K562 (cell line): ENCODE measurements around the gene CFAP73. TPM values are rescaled to one million over a fixed set of nuclear protein-coding genes. Genes with fewer than 3 reads are reported as not detected.

ENCODE experiments used
- ATAC-seq: fragments of 200-7000 bp; cut with Tn5 transposase; 3 replicates; pipeline ENCODE4 v1.9.1; 2020; ENCODE audit warnings: moderate library complexity
- BruUV-seq: library from RNA; stranded (reverse); fragments of 400-500 nt; replicated peaks from 2 replicates; lab custom pipeline; 2021; lab: Mats Ljungman, UMichigan
- CTCF ChIA-PET: fragments of 300-600 bp; formaldehyde crosslinking; extraction: SDS; loops from one replicate; lab custom pipeline; 2021; ENCODE audit warnings: low intra/inter-chr PET ratio; lab: Yijun Ruan, JAX
- POLR2A ChIA-PET: fragments of 300-600, 350-650 bp; sonication (Branson Sonifier 250); formaldehyde crosslinking; extraction: SDS; loops from one replicate; lab custom pipeline; 2021; ENCODE audit warnings: antibody characterized with exemption, inconsistent platforms; lab: Yijun Ruan, JAX
- DNase-seq, 4 experiments: peaks; one replicate each; pipeline versions ENCODE4 v3.0.0 to v3.0.0-alpha.2; 2011 to 2018; ENCODE audit warnings: low spot score in 3 of 4, mixed read lengths in 3 of 4; ENCODE audit errors: extremely low read depth in 1 of 4
- FAIRE-seq: peaks from 2 replicates; lab custom pipeline; 2011; peaks lifted over from hg19 to GRCh38; lab: Jason Lieb, UNC
- H2AFZ ChIP-seq: 2 replicates; pipeline ENCODE4 v1.6.0; 2011; ENCODE audit warnings: low read depth, low read length, control low read depth, inconsistent platforms
- H3K27ac ChIP-seq: fragments of 200-600 bp; 3 replicates; pipeline ENCODE4 v1.8.0; 2011; ENCODE audit warnings: low read depth, mild to moderate bottlenecking, control low read depth, inconsistent platforms, low read length, moderate library complexity, mixed read lengths; ENCODE audit errors: extremely low read depth
- H3K27me3 ChIP-seq, 2 experiments: fragments of 300-600 bp in 1 of 2; 2 replicates in 1 of 2; 3 replicates in 1 of 2; pipeline versions ENCODE4 v1.6.0 to v1.8.0; 2011; ENCODE audit warnings: inconsistent platforms in 2 of 2, low read length in 2 of 2, mild to moderate bottlenecking in 1 of 2, mixed read lengths in 1 of 2, moderate library complexity in 1 of 2; ENCODE audit not compliant: control insufficient read depth in 2 of 2, insufficient read depth in 2 of 2
- H3K36me3 ChIP-seq: fragments of 300-600 bp; 3 replicates; pipeline ENCODE4 v1.8.0; 2011; ENCODE audit warnings: mild to moderate bottlenecking, low read length, inconsistent platforms; ENCODE audit not compliant: control insufficient read depth, insufficient read depth
- H3K4me1 ChIP-seq, 2 experiments: fragments of 200-600 bp in 1 of 2; replicated peaks in 1 of 2; 2 replicates in 1 of 2; 3 replicates in 1 of 2; pipeline versions ENCODE4 v1.5.1 to v1.8.0; 2011; ENCODE audit warnings: inconsistent platforms in 2 of 2, low read length in 2 of 2, mild to moderate bottlenecking in 1 of 2, mixed read lengths in 1 of 2, moderate library complexity in 1 of 2; ENCODE audit not compliant: control insufficient read depth in 2 of 2, insufficient read depth in 2 of 2
- H3K4me2 ChIP-seq: 2 replicates; pipeline ENCODE4 v1.6.1; 2011; ENCODE audit warnings: low read length, control low read depth, inconsistent platforms, mixed read lengths; ENCODE audit not compliant: insufficient read depth
- H3K4me3 ChIP-seq: fragments of 200-600 bp; sonication (generic), shearing (Covaris generic); 2 replicates; pipeline ENCODE4 v1.5.1; 2016; ENCODE audit warnings: control low read depth, inconsistent platforms
- H3K79me2 ChIP-seq: fragments of 200-600 bp; 3 replicates; pipeline ENCODE4 v1.8.0; 2011; ENCODE audit warnings: low read length, inconsistent platforms; ENCODE audit not compliant: control insufficient read depth, insufficient read depth
- H3K9ac ChIP-seq, 2 experiments: 2 replicates each; pipeline versions ENCODE4 v1.6.0 to v1.6.1; 2011; ENCODE audit warnings: low read depth in 2 of 2, low read length in 2 of 2, control low read depth in 1 of 2, inconsistent platforms in 1 of 2, mild to moderate bottlenecking in 1 of 2, mixed read lengths in 1 of 2; ENCODE audit not compliant: insufficient read depth in 1 of 2
- H3K9me1 ChIP-seq: one replicate; pipeline ENCODE4 v1.6.0; 2011; ENCODE audit warnings: inconsistent platforms, mild to moderate bottlenecking, low read length, moderate library complexity; ENCODE audit not compliant: control insufficient read depth, insufficient read depth
- H3K9me3 ChIP-seq: replicated peaks from 2 replicates; pipeline ENCODE4 v1.5.1; 2011; ENCODE audit warnings: low read depth, low read length, inconsistent platforms; ENCODE audit not compliant: control insufficient read depth, insufficient read depth
- H4K20me1 ChIP-seq: replicated peaks from 2 replicates; pipeline ENCODE4 v1.6.1; 2011; ENCODE audit warnings: low read length, inconsistent platforms, mixed read lengths; ENCODE audit not compliant: control insufficient read depth, insufficient read depth
- POLR2G ChIP-seq: fragments of 200-400 bp; formaldehyde crosslinking; IDR thresholded peaks from 2 replicates; pipeline ENCODE4 v1.6.1; 2017; ENCODE audit warnings: low read depth, mild to moderate bottlenecking, antibody characterized with exemption, low read length, moderate library complexity
- POLR2H ChIP-seq: IDR thresholded peaks from 2 replicates; pipeline ENCODE4 v1.6.1; 2016; ENCODE audit warnings: missing genetic modification characterization, low read depth, mild to moderate bottlenecking, control low read depth, missing compliant biosample characterization, moderate library complexity
- RBFOX2 ChIP-seq: fragments of 200-400 bp; formaldehyde crosslinking; IDR thresholded peaks from 2 replicates; pipeline ENCODE4 v1.6.1; 2017; ENCODE audit warnings: low read depth, mild to moderate bottlenecking, low read length, moderate library complexity
- SRSF7 ChIP-seq: fragments of 200-400 bp; formaldehyde crosslinking; optimal IDR thresholded peaks from 2 replicates; pipeline ENCODE3; 2017; ENCODE audit warnings: mild to moderate bottlenecking, low read depth, low read length
- WGBS: fragments of 100-300 bp; shearing (Covaris generic); methylation state at CpG from one replicate; pipeline ENCODE4 v1.1.6; 2016; ENCODE audit warnings: low coverage, mixed read lengths; ENCODE audit not compliant: insufficient coverage; ENCODE audit errors: missing lambda C conversion rate; 5-methylcytosine and 5-hydroxymethylcytosine counted together
- in situ Hi-C: fragments of 300-500 bp; cut with MboI; formaldehyde crosslinking; loops from 4 replicates; pipeline ENCODE4 v1.15.0; 2018; ENCODE audit warnings: inconsistent platforms, mixed read lengths
- intact Hi-C: fragments of 100-400 bp; cut with micrococcal nuclease; formaldehyde crosslinking; loops from 2 replicates; pipeline ENCODE4 v1.14.2; 2022
- polyA plus RNA-seq, 8 experiments: library from polyadenylated mRNA; depleted of rRNA in 4 of 8; stranded (reverse) in 5 of 8; unstranded in 3 of 8; fragments of >200 nt; fragmentation: Nextera tagmentation in 2 of 8; fragmentation: Illumina TruSeq in 1 of 8; extraction: Ambion mirVana in 2 of 8; extraction: Trizol in 1 of 8; gene quantifications; 2 replicates each; pipeline versions ENCODE4 v1.2.1 to v1.2.3, GENCODE V29; 2011 to 2014; ENCODE audit warnings: inconsistent platforms in 1 of 8, missing spikeins in 1 of 8
- total RNA-seq, 7 experiments: library from RNA; depleted of rRNA in 6 of 7; stranded (reverse); fragments of >200 nt in 6 of 7; fragmentation: Illumina TruSeq in 2 of 7; extraction: Trizol in 2 of 7; gene quantifications; 2 replicates each; pipeline versions ENCODE4 v1.2.1 to v1.2.3, GENCODE V29; 2011 to 2021; ENCODE audit warnings: low replicate concordance in 1 of 7

The CFAP73 gene
- total and polyA plus RNA-seq, 9 of the 15 experiments (the other 6 are each of a cell fraction or from before 2014, with no cell fraction given), result not detected

- Histone ChIP-seq H3K4me1 (peaks cover 9 to 41% of the 10 kb centered on the region in 2 experiments), H3K4me3 (no peak overlapping the region), H3K79me2 (no peaks in the 10 kb centered on the region), H3K9me3 (no peaks in the 10 kb centered on the region), H4K20me1 (peaks cover 15% of the 10 kb centered on the region), H3K27me3 (no peaks in the 10 kb centered on the region)
- CTCF ChIA-PET, result no interaction called here
- POLR2A ChIA-PET, result interaction anchor here (0.6 to 0.8 kb wide), 3 partner anchors 9 to 166 kb away, joined by 3 to 4 read pairs (median 4); no protein-coding TSS in a partner anchor
- DNase-seq, result no peak
- in situ Hi-C loops, result no loop called here
- BruUV-seq, result no TSS peak
- TF ChIP-seq POLR2H (no peak), RBFOX2 (peak; percentile 46)
- TF ChIP-seq, all 486 proteins: peak for 1
- ATAC-seq (no peak), FAIRE-seq (no peak)
- no peak overlapping the region for H3K4me2 ChIP-seq
- peaks cover 90% of the 10 kb centered on the region for H3K36me3 ChIP-seq
- peaks cover 4% of the 10 kb centered on the region for H3K9me1 ChIP-seq
- WGBS, result 95% methylated on average over 29 of the region's 32 CpGs
- H2AFZ ChIP-seq, result no peak overlapping the region
- H3K27ac ChIP-seq, result no peak overlapping the region
- intact Hi-C loops, result no loop called here
- H3K9ac ChIP-seq, result peak overlapping the region in 1 of 2 experiments; percentile 47; a peak in 1 of 4 replicates
Observed at GRCh38 chr12:113165521-113166450, 16.3 kb downstream of the CFAP73 start.

GRCh38 chr12:113167868-113168267 is 18.3 kb downstream of the CFAP73 start:
- peak; percentile 38; the same call in 1 of the 2 replicates for TF ChIP-seq POLR2G
- TF ChIP-seq SRSF7, result no peak
- H3K4me1 ChIP-seq, result peaks cover 0 to 23% of the 10 kb centered on the region in 2 experiments; a peak in 1 of 5 replicates
- DNase-seq (no peak), FAIRE-seq (no peak), ATAC-seq (no peak)
- H3K4me2 ChIP-seq, result no peak overlapping the region
- H3K27ac ChIP-seq, result no peak overlapping the region
- no peak overlapping the region for H3K4me3 ChIP-seq
- CTCF ChIA-PET, result interaction anchor here (0.6 kb wide), 2 partner anchors 138 to 910 kb away, joined by 4 read pairs; no protein-coding TSS in a partner anchor
- POLR2A ChIA-PET, result interaction anchor here (1.0 kb wide), 1 partner anchor 9 kb away, joined by 3 read pairs; no protein-coding TSS in a partner anchor
- H3K9me1 ChIP-seq, result no peaks in the 10 kb centered on the region
- in situ Hi-C loops, result no loop called here
- H3K27me3 ChIP-seq, result no peaks in the 10 kb centered on the region
- BruUV-seq, result no TSS peak
- peaks cover 6% of the 10 kb centered on the region; the same call in 1 of the 2 replicates for H4K20me1 ChIP-seq
- no peak overlapping the region for H2AFZ ChIP-seq
- intact Hi-C loops, result no loop called here
- H3K9ac ChIP-seq, result peak overlapping the region in 1 of 2 experiments; percentile 55; a peak in 1 of 4 replicates
- no peaks in the 10 kb centered on the region for H3K79me2 ChIP-seq
- no peaks in the 10 kb centered on the region for H3K9me3 ChIP-seq
- 94% methylated on average over 8 of the region's 10 CpGs for WGBS
- peaks cover 92% of the 10 kb centered on the region for H3K36me3 ChIP-seq
